Measurements from ENCODE around the gene CNKSR3.

The CNKSR3 gene

GRCh38 chr6:154478021-154478700 is 32.3 kb downstream of the CNKSR3 start:
- DNase-seq = no peak

GRCh38 chr6:154476494-154476893 is 34.0 kb downstream of the CNKSR3 start:
- no peak for DNase-seq

- DNase-seq = no peak
Observed at GRCh38 chr6:154474648-154475428, 35.6 kb downstream of the CNKSR3 start.

GRCh38 chr6:154473324-154473723 is 37.2 kb downstream of the CNKSR3 start:
- DNase-seq = no peak

GRCh38 chr6:154471609-154472362 is 38.7 kb downstream of the CNKSR3 start:
- no peak for DNase-seq

- no peak for DNase-seq
Observed at GRCh38 chr6:154469306-154469935, 41.1 kb downstream of the CNKSR3 start.

- DNase-seq = no peak
Observed at GRCh38 chr6:154468760-154469159, 41.7 kb downstream of the CNKSR3 start.

- no peak for DNase-seq
Observed at GRCh38 chr6:154466971-154467679, 43.4 kb downstream of the CNKSR3 start.

GRCh38 chr6:154466139-154466538 is 44.3 kb downstream of the CNKSR3 start:
- DNase-seq = no peak

GRCh38 chr6:154463573-154464419 is 46.7 kb downstream of the CNKSR3 start:
- DNase-seq = no peak

- DNase-seq = no peak
Observed at GRCh38 chr6:154462425-154462824, 48.1 kb downstream of the CNKSR3 start.

- no peak for DNase-seq
Observed at GRCh38 chr6:154461348-154461747, 49.1 kb downstream of the CNKSR3 start.

- no peak for DNase-seq
Observed at GRCh38 chr6:154460306-154461071, 50.0 kb downstream of the CNKSR3 start.

GRCh38 chr6:154459513-154459912 is 51.0 kb downstream of the CNKSR3 start:
- no peak for DNase-seq

- DNase-seq = no peak
Observed at GRCh38 chr6:154458565-154459470, 51.7 kb downstream of the CNKSR3 start.

- no peak for DNase-seq
Observed at GRCh38 chr6:154457881-154458284, 52.6 kb downstream of the CNKSR3 start.

GRCh38 chr6:154457046-154457713 is 53.3 kb downstream of the CNKSR3 start:
- no peak for DNase-seq

GRCh38 chr6:154453329-154453728 is 57.2 kb downstream of the CNKSR3 start:
- DNase-seq = no peak

GRCh38 chr6:154450498-154450897 is 60.0 kb downstream of the CNKSR3 start:
- no peak for DNase-seq
